22Rv1 (cell line): ENCODE data around the gene TCEA3.
"Not testable (repeated sequence)": the region's sequence is repeated elsewhere in the genome, so short reads cannot be mapped to it uniquely, and the experiment has no call there.

Source experiments
- H3K27ac ChIP-seq: fragments of 450-650 bp; 2 replicates; pipeline ENCODE4 v1.5.1; 2017
- CTCF ChIP-seq: fragments of 450-650 bp; IDR thresholded peaks from 2 replicates; pipeline ENCODE4 v1.5.1; 2017; ENCODE audit warnings: mild to moderate bottlenecking
- ZFX ChIP-seq: fragments of 450-650 bp; IDR thresholded peaks from 2 replicates; pipeline ENCODE4 v1.6.1; 2017; ENCODE audit warnings: antibody characterized with exemption, borderline replicate concordance

The TCEA3 gene

GRCh38 chr1:23383577-23384311, 40.8 kb downstream of the TCEA3 start:
- no peak overlapping the region for H3K27ac ChIP-seq
- TF ChIP-seq ZFX (no peak), CTCF (no peak)

- H3K27ac ChIP-seq, result no peak overlapping the region
- TF ChIP-seq CTCF (no peak), ZFX (no peak)
Measured at GRCh38 chr1:23381233-23381885, 43.2 kb downstream of the TCEA3 start.

GRCh38 chr1:23380719-23381118, 43.8 kb downstream of the TCEA3 start:
- TF ChIP-seq CTCF, result no peak
- no peak for TF ChIP-seq ZFX
- H3K27ac ChIP-seq, result no peak overlapping the region

- H3K27ac ChIP-seq, result not testable (repeated sequence)
Measured at GRCh38 chr1:23380236-23380635, 44.3 kb downstream of the TCEA3 start.

GRCh38 chr1:23376890-23377811, 47.4 kb downstream of the TCEA3 start:
- TF ChIP-seq CTCF, result no peak
- no peak for TF ChIP-seq ZFX
- H3K27ac ChIP-seq, result peak overlapping the region; percentile 44

GRCh38 chr1:23374079-23374735, 50.3 kb downstream of the TCEA3 start:
- H3K27ac ChIP-seq, result not testable (repeated sequence)

GRCh38 chr1:23371987-23372880, 52.3 kb downstream of the TCEA3 start:
- no peak for TF ChIP-seq ZFX
- no peak for TF ChIP-seq CTCF

More at GRCh38 chr1:23371987-23372880, 52.3 kb downstream of the TCEA3 start:
- no peak overlapping the region for H3K27ac ChIP-seq
